ENCODE measurements around the gene PDE11A.

The PDE11A gene

GRCh38 chr2:177712462-177712861, 360.1 kb downstream of the PDE11A start:
- TF ChIP-seq REST (IDR thresholded peaks at IDR 0.05; ENCODE audit: insufficient read depth in 1 of 2, low read depth in 2 of 2, low read length in 2 of 2), result no peak
- no peak for TF ChIP-seq TAF1 (IDR thresholded peaks at IDR 0.05; ENCODE audit: borderline replicate concordance, insufficient read depth, low read length)
- no peak for TF ChIP-seq POLR2AphosphoS5 (IDR thresholded peaks at IDR 0.05; ENCODE audit: low read depth, low read length)
- TF ChIP-seq SIN3A (IDR thresholded peaks at IDR 0.05; ENCODE audit: borderline replicate concordance, insufficient read depth, low read length), result no peak

- TF ChIP-seq TAF1 (IDR thresholded peaks at IDR 0.05; ENCODE audit: borderline replicate concordance, insufficient read depth, low read length) (no peak), POLR2AphosphoS5 (IDR thresholded peaks at IDR 0.05; ENCODE audit: low read depth, low read length) (no peak), REST (IDR thresholded peaks at IDR 0.05; ENCODE audit: insufficient read depth in 1 of 2, low read depth in 2 of 2, low read length in 2 of 2) (no peak), FOXP2 (optimal IDR thresholded peaks at IDR 0.05; ENCODE audit: borderline replicate concordance, extremely low read depth, extremely low read length, insufficient read depth) (no peak), SIN3A (IDR thresholded peaks at IDR 0.05; ENCODE audit: borderline replicate concordance, insufficient read depth, low read length) (no peak)
Observed at GRCh38 chr2:177711483-177712265, 360.9 kb downstream of the PDE11A start.

GRCh38 chr2:177710889-177711288, 361.7 kb downstream of the PDE11A start:
- TF ChIP-seq REST (IDR thresholded peaks at IDR 0.05; ENCODE audit: insufficient read depth in 1 of 2, low read depth in 2 of 2, low read length in 2 of 2) (no peak), POLR2AphosphoS5 (IDR thresholded peaks at IDR 0.05; ENCODE audit: low read depth, low read length) (no peak), TAF1 (IDR thresholded peaks at IDR 0.05; ENCODE audit: borderline replicate concordance, insufficient read depth, low read length) (no peak), FOXP2 (optimal IDR thresholded peaks at IDR 0.05; ENCODE audit: borderline replicate concordance, extremely low read depth, extremely low read length, insufficient read depth) (no peak)

- TF ChIP-seq REST (IDR thresholded peaks at IDR 0.05; ENCODE audit: insufficient read depth in 1 of 2, low read depth in 2 of 2, low read length in 2 of 2) (no peak), TAF1 (IDR thresholded peaks at IDR 0.05; ENCODE audit: borderline replicate concordance, insufficient read depth, low read length) (no peak), SIN3A (IDR thresholded peaks at IDR 0.05; ENCODE audit: borderline replicate concordance, insufficient read depth, low read length) (no peak), POLR2AphosphoS5 (IDR thresholded peaks at IDR 0.05; ENCODE audit: low read depth, low read length) (no peak), FOXP2 (optimal IDR thresholded peaks at IDR 0.05; ENCODE audit: borderline replicate concordance, extremely low read depth, extremely low read length, insufficient read depth) (no peak)
Observed at GRCh38 chr2:177709986-177710401, 362.6 kb downstream of the PDE11A start.
